ENCODE results near the gene SSR1. TPM values are rescaled to one million over a fixed set of nuclear protein-coding genes. Genes with fewer than 3 reads are reported as not detected.
A peak's percentile ranks its signal among the peaks of the same experiment; 100 is the strongest.

The SSR1 gene
- total RNA-seq, 2 experiments from 2014 or later, result 119 to 163 TPM

DNA sequence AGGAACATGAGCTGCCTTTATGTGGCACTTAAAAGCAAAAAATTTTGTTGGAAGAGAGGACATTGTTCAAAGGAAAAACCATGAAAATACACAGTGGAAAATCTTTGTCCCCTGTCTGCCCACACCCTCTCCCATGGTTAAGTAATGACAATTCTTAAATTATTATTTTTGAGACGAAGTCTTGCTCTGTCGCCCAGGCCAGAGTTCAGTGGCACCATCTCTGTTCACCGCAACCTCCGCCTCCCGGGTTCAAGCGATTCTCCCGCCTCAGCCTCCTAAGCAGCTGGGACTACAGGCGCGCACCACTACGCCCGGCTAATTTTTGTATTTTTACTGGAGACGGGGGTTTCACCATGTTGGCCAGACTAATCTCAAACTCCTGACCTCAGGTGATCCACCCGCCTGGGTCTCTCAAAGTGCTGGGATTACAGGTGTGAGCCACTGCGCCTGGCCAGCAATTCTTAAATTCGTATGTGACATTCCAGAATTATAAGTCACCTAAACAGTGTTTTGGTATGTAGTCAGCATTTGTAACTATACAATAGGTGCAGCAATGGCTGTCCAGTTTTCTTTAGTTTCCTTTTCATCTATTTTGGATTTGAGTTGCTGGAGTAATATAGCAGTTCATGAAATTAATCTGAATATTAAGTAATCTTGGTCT lies 636 bp upstream of the SSR1 start:
- DNase-seq (peak; percentile 44), ATAC-seq (no peak)
- H3K27ac Mint-ChIP-seq, result peak overlapping the region; percentile 91
- peaks cover 26% of the 10 kb centered on the region for H3K36me3 Mint-ChIP-seq
- CTCF ChIA-PET, result interaction anchor here (0.9 kb wide), 1 partner anchor 11 kb away, joined by 3 read pairs; no protein-coding TSS in a partner anchor
- H3K27me3 Mint-ChIP-seq, result no peaks in the 10 kb centered on the region
- peaks cover 36% of the 10 kb centered on the region for H3K4me1 Mint-ChIP-seq
- H3K4me3 Mint-ChIP-seq, result peak overlapping the region; percentile 90
- peaks cover 5% of the 10 kb centered on the region for H3K9me3 Mint-ChIP-seq (ENCODE audit: low read depth)

DNA sequence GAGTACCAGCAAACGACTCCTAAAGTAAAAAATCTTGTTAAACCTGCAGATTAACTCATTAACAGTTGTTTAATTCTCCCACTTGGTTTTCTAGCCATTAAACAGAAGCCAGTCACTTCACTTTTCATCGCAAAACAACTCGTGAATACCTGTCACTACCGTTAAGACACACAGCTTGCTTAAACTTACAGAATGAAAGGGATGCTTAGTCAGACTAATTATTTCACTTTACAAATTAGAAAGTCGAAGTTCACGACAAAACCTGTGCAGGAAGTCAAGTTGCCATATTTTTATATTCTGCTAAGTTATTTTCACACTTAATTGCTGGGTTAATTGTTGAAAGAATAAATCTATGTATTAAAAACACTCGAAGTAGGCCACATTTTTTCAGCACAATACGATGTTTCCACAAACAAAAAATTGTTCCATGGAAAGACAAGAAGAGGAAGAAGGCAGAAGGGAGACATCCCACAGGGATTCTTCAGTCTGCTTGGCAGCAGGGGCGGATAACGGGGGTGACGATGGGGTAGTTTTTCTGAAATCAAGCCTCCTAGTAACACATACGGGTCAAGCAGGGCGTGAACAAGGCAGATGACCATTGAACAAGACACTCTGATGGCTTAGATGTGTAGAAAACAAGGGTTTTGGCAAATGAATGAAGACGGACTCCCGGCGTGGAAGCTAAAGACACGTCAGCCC lies 933 bp downstream of the SSR1 start:
- Mint-ChIP-seq H3K9me3 (ENCODE audit: low read depth) (peaks cover 5% of the 10 kb centered on the region), H3K4me1 (peaks cover 45% of the 10 kb centered on the region), H3K27me3 (no peaks in the 10 kb centered on the region), H3K36me3 (peaks cover 39% of the 10 kb centered on the region), H3K4me3 (peak overlapping the region; percentile 90), H3K27ac (peak overlapping the region; percentile 91)
- no peak for DNase-seq
- CTCF ChIA-PET, result no interaction called here
- ATAC-seq, result no peak

DNA sequence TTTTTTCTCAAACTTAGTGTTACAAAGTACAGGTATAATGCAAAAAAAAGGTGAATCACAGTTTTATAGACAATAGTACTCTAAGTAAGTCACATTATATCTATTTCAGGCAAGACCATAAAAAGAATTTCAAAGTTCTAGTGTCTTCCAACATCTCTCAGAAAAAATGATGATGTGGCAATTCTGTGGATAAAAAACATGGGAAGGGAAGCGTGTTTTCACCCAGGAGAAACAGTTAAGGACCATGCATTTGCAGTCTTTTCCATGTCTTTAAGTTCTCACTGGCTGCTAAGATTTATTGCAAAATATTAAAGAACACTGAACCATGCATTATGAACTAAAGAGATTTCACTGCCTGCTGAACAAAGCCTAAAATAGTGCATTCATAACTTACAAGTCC lies 1.8 kb downstream of the SSR1 start:
- Mint-ChIP-seq H3K9me3 (ENCODE audit: low read depth) (peaks cover 5% of the 10 kb centered on the region), H3K36me3 (peaks cover 42% of the 10 kb centered on the region), H3K27me3 (no peaks in the 10 kb centered on the region), H3K4me3 (peak overlapping the region; percentile 64), H3K4me1 (peaks cover 46% of the 10 kb centered on the region), H3K27ac (peak overlapping the region; percentile 47)
- DNase-seq (no peak), ATAC-seq (no peak)
- CTCF ChIA-PET, result interaction anchor here (1.5 kb wide), 1 partner anchor 15 kb away, joined by 4 read pairs; no protein-coding TSS in a partner anchor

DNA sequence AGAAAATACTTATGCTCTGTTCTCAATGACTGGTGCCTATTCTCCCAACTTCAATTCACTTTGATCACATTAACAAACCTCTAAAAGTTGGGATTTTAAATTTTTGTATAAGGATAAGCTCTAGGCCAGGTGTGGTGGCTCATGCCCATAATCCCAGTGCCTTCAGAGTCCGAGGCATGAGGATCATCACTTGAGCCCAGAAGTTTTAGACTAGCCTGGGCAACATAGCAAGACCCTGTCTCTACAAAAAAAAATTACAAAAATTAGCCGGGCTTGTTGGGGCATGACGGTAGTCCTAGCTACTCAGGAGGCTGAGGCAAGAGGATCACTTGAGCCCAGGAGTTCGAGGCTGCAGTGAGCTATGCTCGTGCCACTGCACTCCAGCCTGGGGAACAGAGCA lies 3.9 kb downstream of the SSR1 start:
- no peak overlapping the region for H3K27ac Mint-ChIP-seq
- CTCF ChIA-PET, result no interaction called here
- H3K36me3 Mint-ChIP-seq, result peaks cover 56% of the 10 kb centered on the region
- DNase-seq, result no peak
- H3K4me3 Mint-ChIP-seq, result no peak overlapping the region
- no peak for ATAC-seq
- H3K4me1 Mint-ChIP-seq, result peaks cover 55% of the 10 kb centered on the region
- peaks cover 5% of the 10 kb centered on the region for H3K9me3 Mint-ChIP-seq (ENCODE audit: low read depth)
- H3K27me3 Mint-ChIP-seq, result no peaks in the 10 kb centered on the region

DNA sequence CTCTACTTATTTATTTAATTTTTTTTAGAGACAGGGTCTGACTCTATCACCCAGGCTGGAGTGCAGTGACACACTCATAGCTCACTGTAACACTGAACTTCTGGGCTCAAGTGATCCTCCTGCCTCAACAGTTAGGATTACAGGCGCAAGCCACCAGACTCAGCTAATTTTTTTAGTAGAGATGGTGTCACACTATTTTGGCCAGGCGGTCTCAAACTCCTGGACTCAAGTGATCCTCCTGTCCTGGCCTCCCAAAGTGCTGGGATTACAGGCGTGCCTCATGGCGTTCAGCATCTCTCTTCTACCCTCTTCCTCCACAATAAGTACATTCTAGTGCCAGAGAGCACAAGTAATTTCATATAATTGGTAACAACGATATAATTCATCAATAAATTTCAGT lies 5.5 kb downstream of the SSR1 start:
- no peaks in the 10 kb centered on the region for H3K27me3 Mint-ChIP-seq
- ATAC-seq, result no peak
- no peak overlapping the region for H3K4me3 Mint-ChIP-seq
- peaks cover 5% of the 10 kb centered on the region for H3K9me3 Mint-ChIP-seq (ENCODE audit: low read depth)
- no peak for DNase-seq
- H3K36me3 Mint-ChIP-seq, result peaks cover 64% of the 10 kb centered on the region
- CTCF ChIA-PET, result no interaction called here
- H3K27ac Mint-ChIP-seq, result no peak overlapping the region
- H3K4me1 Mint-ChIP-seq, result peaks cover 46% of the 10 kb centered on the region

DNA sequence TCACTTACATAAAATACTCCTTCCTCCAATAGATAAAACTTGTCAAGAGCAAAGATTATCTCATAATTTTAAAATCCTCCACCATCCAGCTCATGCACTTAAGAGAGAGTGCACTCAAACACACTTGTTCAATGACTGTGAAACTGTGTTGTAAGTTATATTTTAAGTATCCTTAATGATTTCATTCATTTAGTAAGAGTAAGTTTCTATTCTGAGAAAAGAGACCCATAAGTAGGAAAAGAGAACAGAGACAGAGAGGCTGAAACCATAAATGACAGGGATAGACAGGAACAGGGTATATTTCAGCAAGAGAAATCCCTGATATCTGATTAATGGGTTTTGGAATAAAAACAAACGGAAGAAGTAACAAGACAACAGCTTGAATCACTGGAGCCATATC lies 8.2 kb downstream of the SSR1 start:
- ATAC-seq (no peak), DNase-seq (no peak)
- H3K27me3 Mint-ChIP-seq, result no peaks in the 10 kb centered on the region
- no peak overlapping the region for H3K4me3 Mint-ChIP-seq
- peaks cover 35% of the 10 kb centered on the region for H3K4me1 Mint-ChIP-seq
- peak overlapping the region; percentile 13 for H3K27ac Mint-ChIP-seq
- H3K9me3 Mint-ChIP-seq (ENCODE audit: low read depth), result peaks cover 4% of the 10 kb centered on the region
- H3K36me3 Mint-ChIP-seq, result peaks cover 69% of the 10 kb centered on the region
- CTCF ChIA-PET, result no interaction called here

DNA sequence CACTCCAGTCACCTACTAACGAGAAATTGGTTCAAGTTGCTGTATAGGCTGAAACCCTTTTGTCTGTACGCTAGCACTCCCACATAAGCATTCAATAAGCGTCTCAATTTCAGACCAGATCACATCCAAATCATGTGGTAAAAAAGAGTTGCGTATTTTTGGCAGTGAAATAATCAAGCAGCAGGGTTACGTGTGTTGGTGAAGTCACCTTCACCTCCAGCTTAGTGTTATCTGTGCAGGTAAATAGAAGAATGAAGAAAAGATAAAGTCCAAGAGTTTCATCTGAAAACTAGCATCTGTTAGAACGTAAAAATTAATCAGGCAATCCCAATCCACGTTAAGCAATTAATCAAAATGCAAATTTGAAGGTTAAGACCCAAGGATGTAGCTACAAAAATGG lies 11.3 kb downstream of the SSR1 start:
- CTCF ChIA-PET, result no interaction called here
- Mint-ChIP-seq H3K36me3 (peaks cover 58% of the 10 kb centered on the region), H3K27ac (no peak overlapping the region), H3K4me3 (no peak overlapping the region), H3K9me3 (ENCODE audit: low read depth) (no peaks in the 10 kb centered on the region), H3K27me3 (no peaks in the 10 kb centered on the region), H3K4me1 (peaks cover 14% of the 10 kb centered on the region)
- ATAC-seq (no peak), DNase-seq (no peak)

DNA sequence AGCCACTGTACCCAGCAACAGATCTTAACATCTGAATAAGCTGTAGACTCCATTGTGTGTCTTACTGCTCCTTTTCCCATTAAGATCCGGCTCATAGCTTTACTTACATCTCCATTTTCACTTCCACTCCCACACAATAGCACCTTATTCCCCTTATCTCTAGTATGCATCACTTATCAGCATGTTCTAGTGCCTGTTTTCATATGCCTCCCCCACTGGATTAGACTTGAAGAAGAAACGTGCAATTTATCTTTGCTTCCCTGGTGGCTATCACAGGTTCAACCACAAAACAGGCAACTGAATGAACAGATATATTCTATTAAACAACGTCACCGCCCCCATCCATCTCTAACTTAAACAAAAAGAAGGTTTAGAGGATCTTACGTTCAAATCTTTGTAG lies 12.1 kb downstream of the SSR1 start:
- H3K4me1 Mint-ChIP-seq, result peaks cover 17% of the 10 kb centered on the region

DNA sequence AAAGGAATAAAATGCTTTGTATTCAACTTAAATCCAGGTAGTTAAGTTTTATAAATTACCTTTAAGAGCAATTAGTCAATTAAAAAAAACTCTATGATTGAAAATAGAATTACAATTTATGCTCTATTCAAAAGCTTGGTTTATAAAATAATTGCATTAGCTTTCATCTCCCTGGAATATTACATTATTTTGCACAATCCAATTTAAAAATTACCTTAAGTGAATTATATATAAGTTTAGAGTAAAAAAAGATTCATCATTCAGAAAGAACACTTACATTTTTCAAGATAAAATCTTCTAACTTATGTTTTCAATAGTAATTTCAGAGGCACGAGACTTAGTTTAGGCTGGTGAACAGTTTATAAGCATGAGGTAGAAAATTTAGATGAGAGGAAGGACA lies 14.9 kb downstream of the SSR1 start:
- ATAC-seq (no peak), DNase-seq (no peak)
- H3K9me3 Mint-ChIP-seq (ENCODE audit: low read depth), result no peaks in the 10 kb centered on the region
- peaks cover 4% of the 10 kb centered on the region for H3K4me1 Mint-ChIP-seq
- no peak overlapping the region for H3K27ac Mint-ChIP-seq
- CTCF ChIA-PET, result interaction anchor here (0.7 to 1.4 kb wide), 2 partner anchors 10 to 551 kb away, joined by 3 to 4 read pairs; no protein-coding TSS in a partner anchor
- no peak overlapping the region for H3K4me3 Mint-ChIP-seq
- H3K36me3 Mint-ChIP-seq, result peaks cover 50% of the 10 kb centered on the region
- H3K27me3 Mint-ChIP-seq, result no peaks in the 10 kb centered on the region

More for the DNA sequence above, 12.1 kb downstream of the SSR1 start:
- CTCF ChIA-PET, result no interaction called here
- ATAC-seq (no peak), DNase-seq (no peak)
- Mint-ChIP-seq H3K36me3 (peaks cover 63% of the 10 kb centered on the region), H3K4me3 (no peak overlapping the region), H3K9me3 (ENCODE audit: low read depth) (no peaks in the 10 kb centered on the region), H3K27me3 (no peaks in the 10 kb centered on the region), H3K27ac (no peak overlapping the region)

DNA sequence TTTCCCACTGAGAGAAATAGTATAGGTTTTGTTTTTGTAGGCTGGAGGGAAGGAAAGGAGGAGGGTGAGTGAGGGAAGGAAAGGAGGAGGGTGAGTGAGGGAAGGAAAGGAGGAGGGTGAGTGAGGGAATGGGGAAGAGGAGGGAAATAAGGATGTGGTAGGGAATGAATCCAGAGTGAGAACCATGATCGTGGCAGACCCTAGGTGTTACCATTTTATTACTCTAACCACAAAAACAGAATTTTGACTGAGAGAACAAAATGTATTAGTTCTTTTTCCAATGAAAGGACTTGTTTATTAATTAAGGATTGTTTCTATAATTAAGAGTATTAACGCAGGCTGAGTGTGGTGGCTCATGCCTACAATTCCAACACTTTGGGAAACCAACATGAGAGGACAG lies 16.4 kb downstream of the SSR1 start:
- H3K9me3 Mint-ChIP-seq (ENCODE audit: low read depth), result no peaks in the 10 kb centered on the region
- no peak overlapping the region for H3K4me3 Mint-ChIP-seq
- DNase-seq, result no peak
- H3K27me3 Mint-ChIP-seq, result no peaks in the 10 kb centered on the region
- H3K36me3 Mint-ChIP-seq, result peaks cover 51% of the 10 kb centered on the region
- peaks cover 7% of the 10 kb centered on the region for H3K4me1 Mint-ChIP-seq
- ATAC-seq, result no peak
- H3K27ac Mint-ChIP-seq, result no peak overlapping the region
- CTCF ChIA-PET, result interaction anchor here (1.3 to 1.9 kb wide), 2 partner anchors 14 to 20 kb away, joined by 4 to 7 read pairs; no protein-coding TSS in a partner anchor

DNA sequence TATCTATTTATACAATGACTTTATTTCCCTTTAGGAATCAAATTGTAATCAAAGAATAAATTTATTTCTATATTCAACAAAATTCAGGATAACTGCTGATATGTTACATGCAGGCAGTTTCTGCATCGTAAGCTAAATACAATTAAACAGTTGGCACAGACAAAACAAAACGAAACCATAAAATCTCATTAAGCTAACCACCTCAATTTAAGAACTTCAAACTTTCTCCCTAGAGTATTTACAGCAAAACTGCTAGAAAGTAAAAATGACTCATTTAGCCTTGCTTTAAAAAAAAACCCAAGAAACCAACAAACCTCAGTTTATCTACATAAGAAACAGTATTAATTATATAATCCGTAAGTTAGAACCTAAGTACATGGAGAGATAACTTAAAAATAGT lies 17.1 kb downstream of the SSR1 start:
- Mint-ChIP-seq H3K4me3 (no peak overlapping the region), H3K9me3 (ENCODE audit: low read depth) (no peaks in the 10 kb centered on the region), H3K36me3 (peaks cover 44% of the 10 kb centered on the region), H3K27ac (no peak overlapping the region), H3K4me1 (peaks cover 5% of the 10 kb centered on the region), H3K27me3 (no peaks in the 10 kb centered on the region)
- no peak for ATAC-seq
- DNase-seq, result no peak
- CTCF ChIA-PET, result interaction anchor here (1.3 to 1.9 kb wide), 2 partner anchors 15 to 20 kb away, joined by 4 to 7 read pairs; no protein-coding TSS in a partner anchor

DNA sequence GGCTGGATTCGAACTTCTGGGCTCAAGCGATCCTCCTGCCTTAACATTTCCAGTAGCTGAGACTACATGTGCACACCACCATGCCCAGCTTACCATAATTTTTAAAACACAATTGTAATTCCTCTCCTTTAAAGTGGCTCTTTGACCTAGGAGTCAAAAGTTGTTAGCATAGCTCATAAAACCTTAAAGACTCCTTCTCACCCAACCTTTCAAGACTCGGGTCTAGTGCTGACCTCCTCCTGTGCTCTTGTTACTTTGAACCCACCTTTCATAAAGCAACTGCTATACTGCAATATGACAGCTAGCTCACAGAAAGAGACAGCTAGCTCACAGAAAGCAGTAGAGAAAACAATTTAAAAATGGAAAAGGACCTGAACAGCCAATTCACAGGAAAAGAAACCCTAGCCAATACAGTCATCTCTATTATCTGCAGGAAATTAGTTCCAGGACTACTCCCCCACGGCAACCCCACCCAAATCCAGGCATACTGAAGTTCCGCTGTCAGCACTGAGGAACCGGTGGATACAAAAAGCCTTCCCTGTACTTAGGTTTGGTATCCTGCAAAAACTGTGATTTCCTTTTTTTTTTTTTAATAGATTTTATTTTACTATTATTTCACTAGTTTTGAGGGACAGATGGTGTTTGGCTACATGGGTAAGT lies 20.3 kb downstream of the SSR1 start:
- Mint-ChIP-seq H3K27me3 (no peaks in the 10 kb centered on the region), H3K27ac (no peak overlapping the region), H3K4me1 (peaks cover 6% of the 10 kb centered on the region), H3K4me3 (no peak overlapping the region), H3K36me3 (peaks cover 40% of the 10 kb centered on the region), H3K9me3 (ENCODE audit: low read depth) (no peaks in the 10 kb centered on the region)
- CTCF ChIA-PET, result interaction anchor here (2.1 kb wide), 1 partner anchor 17 kb away, joined by 8 read pairs; no protein-coding TSS in a partner anchor
- ATAC-seq (no peak), DNase-seq (no peak)

DNA sequence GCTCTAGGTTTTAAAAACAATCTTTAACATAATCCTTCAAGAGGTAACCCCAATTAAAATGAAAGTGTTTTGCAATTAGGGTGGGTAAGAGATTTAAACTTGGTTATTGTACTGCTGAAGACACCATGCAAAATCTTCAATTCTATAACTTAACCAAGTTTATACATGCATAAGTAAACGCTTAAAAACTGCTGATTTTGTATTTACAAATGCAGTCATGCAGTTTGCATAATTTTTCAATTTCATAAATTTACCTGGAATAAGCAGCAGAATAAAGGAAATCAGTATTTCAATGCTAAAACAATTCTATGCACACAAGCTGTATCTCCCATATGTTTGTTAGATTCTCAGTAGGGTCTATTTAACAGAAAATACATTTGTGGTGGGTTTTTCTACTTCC lies 22.9 kb downstream of the SSR1 start:
- no peak overlapping the region for H3K27ac Mint-ChIP-seq
- DNase-seq, result no peak
- peaks cover 40% of the 10 kb centered on the region for H3K36me3 Mint-ChIP-seq
- no peak for ATAC-seq
- no peaks in the 10 kb centered on the region for H3K9me3 Mint-ChIP-seq (ENCODE audit: low read depth)
- CTCF ChIA-PET, result interaction anchor here (0.9 kb wide), 1 partner anchor 15 kb away, joined by 3 read pairs; no protein-coding TSS in a partner anchor
- H3K4me1 Mint-ChIP-seq, result peaks cover 4% of the 10 kb centered on the region
- no peaks in the 10 kb centered on the region for H3K27me3 Mint-ChIP-seq
- H3K4me3 Mint-ChIP-seq, result no peak overlapping the region
